ENCODE measurements around the gene KIF2C. TPM values are rescaled to one million over a fixed set of nuclear protein-coding genes. Genes with fewer than 3 reads are reported as not detected.

Gene KIF2C
- total RNA-seq, 1 experiment from 2014 or later: 69.4 TPM

- ChIA-PET CTCF (no interaction called here), POLR2A (interaction anchor here (1.1 kb wide), 1 partner anchor 9 kb away, joined by 3 read pairs; no protein-coding TSS in a partner anchor)
- DNase-seq (ENCODE audit: low read depth, low spot score) (no peak), ATAC-seq (no peak; the same call in none of the 2 replicates)
- no peaks in the 10 kb centered on the region for H3K9me3 ChIP-seq (ENCODE audit: control insufficient read depth, insufficient read depth, low read depth, low read length)
- no peaks in the 10 kb centered on the region for H3K27me3 ChIP-seq (ENCODE audit: control insufficient read depth, insufficient read depth, low read length)
- peak overlapping the region; percentile 95 for H3K27ac ChIP-seq (ENCODE audit: low read length)
- H3K4me1 ChIP-seq (ENCODE audit: control insufficient read depth, insufficient read depth, low read length): peaks cover 7% of the 10 kb centered on the region; the same call in 1 of the 2 replicates
- intact Hi-C loops (cut with micrococcal nuclease; ENCODE audit: unreplicated experiment) (no loop called here), in situ Hi-C loops (cut with HindIII; ENCODE audit: low pct_unique_long_range_greater_than_20kb, low sequenced_read_pairs) (no loop called here)
- no peaks in the 10 kb centered on the region for H3K36me3 ChIP-seq (ENCODE audit: control insufficient read depth, insufficient read depth, low read length)
- TSS peak; percentile 96 for BruUV-seq (replicated peaks)
- peak overlapping the region; percentile 80 to 93 for H3K4me3 ChIP-seq (ENCODE audit: low read depth in 2 of 2, low read length in 2 of 2)
- TF ChIP-seq SIN3A (IDR thresholded peaks at IDR 0.05; ENCODE audit: borderline replicate concordance, insufficient read depth, low read depth, low read length) (no peak), CTCF (IDR thresholded peaks at IDR 0.05) (no peak), REST (IDR thresholded peaks at IDR 0.05; ENCODE audit: insufficient read depth in 1 of 2, low read depth in 2 of 2, low read length in 1 of 2) (no peak), POLR2AphosphoS5 (IDR thresholded peaks at IDR 0.05; ENCODE audit: low read depth, low read length) (no peak), TCF7L2 (IDR thresholded peaks at IDR 0.05; ENCODE audit: low read depth, low read length) (no peak)
These were observed 561 bp downstream of the KIF2C start for GRCh38 chr1:44740179-44740617.

GRCh38 chr1:44743211-44743610, 3.6 kb downstream of the KIF2C start:
- ATAC-seq (no peak), DNase-seq (ENCODE audit: low read depth, low spot score) (no peak)
- Histone ChIP-seq H3K36me3 (ENCODE audit: control insufficient read depth, insufficient read depth, low read length) (0 out of 2 replicates have a peak, but pooled peaks cover 2% of the 10 kb centered on the region), H3K4me1 (ENCODE audit: control insufficient read depth, insufficient read depth, low read length) (peaks cover 7% of the 10 kb centered on the region; the same call in 1 of the 2 replicates), H3K27ac (ENCODE audit: low read length) (peak overlapping the region; percentile 29; the same call in 1 of the 2 replicates), H3K4me3 (ENCODE audit: low read depth in 2 of 2, low read length in 2 of 2) (no peak overlapping the region), H3K27me3 (ENCODE audit: control insufficient read depth, insufficient read depth, low read length) (no peaks in the 10 kb centered on the region), H3K9me3 (ENCODE audit: control insufficient read depth, insufficient read depth, low read depth, low read length) (no peaks in the 10 kb centered on the region)
- TF ChIP-seq SIN3A (IDR thresholded peaks at IDR 0.05; ENCODE audit: borderline replicate concordance, insufficient read depth, low read depth, low read length): no peak
- TF ChIP-seq POLR2AphosphoS5 (IDR thresholded peaks at IDR 0.05; ENCODE audit: low read depth, low read length): no peak
- TF ChIP-seq CTCF (IDR thresholded peaks at IDR 0.05): no peak
- no peak for TF ChIP-seq TCF7L2 (IDR thresholded peaks at IDR 0.05; ENCODE audit: low read depth, low read length)
- no peak for TF ChIP-seq REST (IDR thresholded peaks at IDR 0.05; ENCODE audit: insufficient read depth in 1 of 2, low read depth in 2 of 2, low read length in 1 of 2)
- intact Hi-C loops (cut with micrococcal nuclease; ENCODE audit: unreplicated experiment): no loop called here
- ChIA-PET CTCF (interaction anchor here (0.6 to 0.8 kb wide), 2 partner anchors 12 to 37 kb away, joined by 5 read pairs; no protein-coding TSS in a partner anchor), POLR2A (no interaction called here)
- no TSS peak for BruUV-seq (replicated peaks)
- in situ Hi-C loops (cut with HindIII; ENCODE audit: low pct_unique_long_range_greater_than_20kb, low sequenced_read_pairs): no loop called here

Measured in Panc1 (cell line).